ENCODE measurements around the gene STON2. TPM values are rescaled to one million over a fixed set of nuclear protein-coding genes. Genes with fewer than 3 reads are reported as not detected.
A peak's percentile ranks its signal among the peaks of the same experiment; 100 is the strongest.
"Not testable (repeated sequence)": the region's sequence is repeated elsewhere in the genome, so short reads cannot be mapped to it uniquely, and the experiment has no call there.

The STON2 gene
- total RNA-seq: 6.3 TPM

- ATAC-seq: peak; percentile 20
- DNase-seq (ENCODE audit: low spot score): no peak
These were observed at the start of gene STON2 for GRCh38 chr14:81400202-81400678. TSS of gene STON2 (minus strand) at chr14:81400324. CDS start at chr14:81398382, 1,942 bp downstream.

- DNase-seq (ENCODE audit: low spot score): no peak
- ATAC-seq: no peak
These were observed 49.5 kb upstream of the STON2 start for GRCh38 chr14:81449576-81449975.

- DNase-seq (ENCODE audit: low spot score) (no peak), ATAC-seq (peak; percentile 64)
These were observed 49.0 kb upstream of the STON2 start for GRCh38 chr14:81449114-81449513.

GRCh38 chr14:81447021-81447764, 47.1 kb upstream of the STON2 start:
- ATAC-seq: no peak
- DNase-seq (ENCODE audit: low spot score): no peak

- DNase-seq (ENCODE audit: low spot score) (no peak), ATAC-seq (no peak)
These were observed 46.3 kb upstream of the STON2 start for GRCh38 chr14:81446279-81447007.

- ATAC-seq (no peak), DNase-seq (ENCODE audit: low spot score) (no peak)
These were observed 41.6 kb upstream of the STON2 start for GRCh38 chr14:81441626-81442134.

GRCh38 chr14:81440041-81440440, 39.9 kb upstream of the STON2 start:
- DNase-seq (ENCODE audit: low spot score): no peak
- ATAC-seq: no peak

GRCh38 chr14:81437244-81437643, 37.1 kb upstream of the STON2 start:
- no peak for DNase-seq (ENCODE audit: low spot score)
- ATAC-seq: no peak

GRCh38 chr14:81436296-81437138, 36.4 kb upstream of the STON2 start:
- peak; percentile 82 for DNase-seq (ENCODE audit: low spot score)
- ATAC-seq: peak; percentile 95

- peak; percentile 78 for ATAC-seq
- DNase-seq (ENCODE audit: low spot score): peak; percentile 68
These were observed 35.5 kb upstream of the STON2 start for GRCh38 chr14:81435391-81436295.

- ATAC-seq: no peak
These were observed 34.9 kb upstream of the STON2 start for GRCh38 chr14:81435048-81435390.

GRCh38 chr14:81434230-81434629, 34.1 kb upstream of the STON2 start:
- no peak for DNase-seq (ENCODE audit: low spot score)

More at GRCh38 chr14:81435048-81435390, 34.9 kb upstream of the STON2 start:
- no peak for DNase-seq (ENCODE audit: low spot score)

GRCh38 chr14:81433378-81433777, 33.3 kb upstream of the STON2 start:
- DNase-seq (ENCODE audit: low spot score) (no peak), ATAC-seq (no peak)

More at GRCh38 chr14:81434230-81434629, 34.1 kb upstream of the STON2 start:
- ATAC-seq: no peak

GRCh38 chr14:81432219-81432661, 32.1 kb upstream of the STON2 start:
- no peak for ATAC-seq
- DNase-seq (ENCODE audit: low spot score): no peak

- ATAC-seq: no peak
- DNase-seq (ENCODE audit: low spot score): no peak
These were observed 30.1 kb upstream of the STON2 start for GRCh38 chr14:81430235-81430634.

- not testable (repeated sequence) for ATAC-seq; DNase-seq (ENCODE audit: low spot score)
These were observed 29.6 kb upstream of the STON2 start for GRCh38 chr14:81429749-81430148.

GRCh38 chr14:81429028-81429427, 28.9 kb upstream of the STON2 start:
- ATAC-seq (no peak), DNase-seq (ENCODE audit: low spot score) (no peak)

- ATAC-seq (peak; percentile 52), DNase-seq (ENCODE audit: low spot score) (no peak)
These were observed 27.4 kb upstream of the STON2 start for GRCh38 chr14:81427348-81428058.

- DNase-seq (ENCODE audit: low spot score): no peak
- ATAC-seq: peak; percentile 62
These were observed 23.4 kb upstream of the STON2 start for GRCh38 chr14:81423504-81423903.

Measured in left lobe of liver (tissue), 2 donors.